ENCODE data around the gene C16orf89. TPM values are rescaled to one million over a fixed set of nuclear protein-coding genes. Genes with fewer than 3 reads are reported as not detected.

C16orf89 gene
- total RNA-seq, 8 experiments from 2014 or later: 0.33 to 34.3 (median 1.7) TPM

DNA sequence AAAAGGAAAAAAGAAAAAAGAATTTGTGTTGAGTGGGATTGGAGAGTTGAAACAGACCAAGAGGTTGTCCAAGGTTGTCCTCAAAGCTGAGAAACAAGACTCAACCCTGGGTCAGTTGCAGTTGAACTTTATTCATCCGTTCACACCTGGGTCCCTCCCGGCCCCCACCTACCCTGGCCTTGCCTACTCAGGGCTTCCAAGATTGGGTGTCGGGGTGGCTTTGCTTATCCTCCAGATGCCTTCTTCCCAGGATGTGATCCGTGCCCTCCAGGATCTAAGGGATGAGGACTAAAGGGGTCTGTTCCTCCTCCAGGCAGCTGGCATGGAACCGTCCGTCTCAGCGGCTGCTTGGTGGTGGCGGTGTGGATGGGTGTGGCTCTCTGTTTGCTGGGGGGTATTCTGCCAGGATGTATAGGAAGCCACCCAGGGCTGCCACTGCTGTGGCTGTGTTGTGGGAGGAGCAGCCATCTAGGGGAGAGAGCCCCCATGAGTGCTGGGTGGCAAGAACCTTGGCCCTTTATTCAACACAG is 21.7 kb downstream of the C16orf89 start:
- no peak for ATAC-seq (replicated peaks in 6 of 8)
- in situ Hi-C loops (cut with MboI; ENCODE audit: low pct_unique_long_range_greater_than_20kb in 2 of 9, low sequenced_read_pairs in 9 of 9, unreplicated experiment in 9 of 9): no loop called here
- WGBS, 10 experiments: 40 to 94% (median 63%) methylated on average over 1 to 6 of the region's 8 CpGs; no CpG with 5 or more reads in 4 of the 10 experiments

DNA sequence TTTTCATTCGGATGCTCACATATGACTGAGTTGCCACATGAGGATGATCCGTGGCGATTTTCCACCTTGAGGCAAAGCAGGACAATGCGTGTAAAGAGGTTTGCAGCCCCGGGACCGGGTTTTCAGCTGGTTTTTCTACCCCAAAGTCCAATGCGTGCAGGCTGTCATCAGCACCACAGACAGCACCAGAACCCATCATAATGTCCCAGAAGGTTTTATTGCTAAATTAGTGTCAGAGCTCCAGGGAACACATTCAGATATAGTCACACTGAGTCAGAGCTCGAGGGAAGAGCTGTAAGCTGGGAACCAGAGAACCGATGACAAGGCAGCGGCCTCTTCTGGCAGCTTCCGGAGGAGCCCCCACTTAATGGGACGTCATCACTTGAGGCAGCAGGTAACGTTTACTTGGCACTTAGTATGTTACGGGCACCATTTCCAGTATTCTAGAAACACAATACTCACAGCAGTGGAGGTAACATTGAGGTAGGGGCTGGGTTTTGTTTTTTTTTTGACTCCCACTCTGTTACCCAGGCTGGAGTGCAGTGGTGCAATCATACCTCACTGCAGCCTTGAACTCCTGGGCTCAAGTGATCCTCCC is 23.1 kb downstream of the C16orf89 start:
- Histone ChIP-seq H3K27ac (no peak overlapping the region), H3K4me3 (no peak overlapping the region), H3K4me1 (replicated peaks in 1 of 2) (no peaks in the 10 kb centered on the region)
- peak in 2 of 8 experiments; percentile 20 to 31 for ATAC-seq (replicated peaks in 6 of 8)
- in situ Hi-C loops (cut with MboI; ENCODE audit: low pct_unique_long_range_greater_than_20kb in 2 of 9, low sequenced_read_pairs in 9 of 9, unreplicated experiment in 9 of 9): no loop called here
- 20 to 100% (median 60%) methylated on average over 1 to 10 of the region's 14 CpGs; no CpG with 5 or more reads in 1 of the 10 experiments for WGBS, 10 experiments

More for the DNA sequence above, 21.7 kb downstream of the C16orf89 start:
- Histone ChIP-seq H3K4me3 (no peak overlapping the region), H3K27ac (no peak overlapping the region), H3K4me1 (replicated peaks in 1 of 2) (no peaks in the 10 kb centered on the region)

- no peak for ATAC-seq (replicated peaks in 6 of 8)
- no peak overlapping the region for H3K27ac ChIP-seq
Measured at GRCh38 chr16:5041600-5042133, 24.1 kb downstream of the C16orf89 start.

GRCh38 chr16:5040451-5040850 is 25.3 kb downstream of the C16orf89 start:
- no peak for ATAC-seq (replicated peaks in 6 of 8)
- Histone ChIP-seq H3K27ac (no peak overlapping the region), H3K4me1 (replicated peaks in 1 of 2) (peaks cover 0 to under 1% of the 10 kb centered on the region in 2 donors), H3K4me3 (no peak overlapping the region)
- 48 to 100% (median 78%) methylated on average over 1 to 6 of the region's 7 CpGs; no CpG with 5 or more reads in 2 of the 10 experiments for WGBS, 10 experiments
- in situ Hi-C loops (cut with MboI; ENCODE audit: low pct_unique_long_range_greater_than_20kb in 2 of 9, low sequenced_read_pairs in 9 of 9, unreplicated experiment in 9 of 9): no loop called here

More at GRCh38 chr16:5041600-5042133, 24.1 kb downstream of the C16orf89 start:
- WGBS, 10 experiments: 57 to 100% (median 73%) methylated on average over 2 to 11 of the region's 12 CpGs; no CpG with 5 or more reads in 1 of the 10 experiments
- H3K4me1 ChIP-seq (replicated peaks in 1 of 2): no peaks in the 10 kb centered on the region
- H3K4me3 ChIP-seq: no peak overlapping the region
- in situ Hi-C loops (cut with MboI; ENCODE audit: low pct_unique_long_range_greater_than_20kb in 2 of 9, low sequenced_read_pairs in 9 of 9, unreplicated experiment in 9 of 9): no loop called here

DNA sequence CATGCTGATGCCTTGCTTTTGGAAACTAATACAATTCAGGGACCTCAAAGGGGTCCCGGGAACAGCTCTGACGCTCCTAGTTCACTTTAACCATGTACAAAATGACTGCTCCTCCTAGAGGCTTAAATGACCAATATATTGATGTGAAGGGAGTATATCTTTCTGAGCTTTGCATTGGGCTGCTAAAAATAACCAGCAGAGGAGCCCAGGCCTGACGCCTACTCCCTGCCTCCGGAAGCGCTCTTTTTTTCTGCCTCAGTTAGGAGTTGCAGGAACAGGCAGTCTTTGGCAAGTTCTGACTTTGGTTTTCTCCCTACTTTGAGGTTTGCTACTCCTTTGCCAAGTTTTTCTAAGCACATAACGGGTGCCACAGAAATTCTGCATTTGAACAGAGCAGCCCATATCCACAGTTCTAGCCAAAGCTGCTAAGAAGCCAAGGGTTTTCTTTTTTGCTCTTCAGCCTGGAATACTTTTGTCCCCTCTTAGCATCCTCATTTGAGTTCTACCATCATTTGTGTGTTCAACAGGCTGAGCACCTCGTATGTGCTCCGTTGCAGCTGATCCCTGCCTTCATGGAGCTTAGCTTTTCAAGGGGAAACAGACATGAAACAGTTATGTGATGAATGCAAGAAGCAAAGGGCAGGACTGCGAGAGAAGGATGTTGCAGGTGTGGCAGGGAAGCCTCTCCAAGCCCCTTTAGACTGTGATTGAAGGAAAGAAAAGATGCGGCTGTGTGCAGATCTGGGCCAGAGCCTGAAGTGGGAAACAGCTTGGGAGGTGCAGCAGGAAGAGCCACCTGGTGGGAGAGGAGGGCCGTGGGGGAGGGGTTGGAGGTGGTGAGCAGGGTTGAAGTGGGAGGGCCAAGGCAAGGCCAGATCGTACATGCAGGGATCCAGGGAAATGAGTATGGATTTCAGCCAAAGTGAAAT is 29.3 kb downstream of the C16orf89 start:
- in situ Hi-C loops (cut with MboI; ENCODE audit: low pct_unique_long_range_greater_than_20kb in 2 of 9, low sequenced_read_pairs in 9 of 9, unreplicated experiment in 9 of 9): no loop called here
- 20 to 100% (median 64%) methylated on average over 1 to 10 of the region's 12 CpGs for WGBS, 10 experiments
- Histone ChIP-seq H3K4me3 (no peak overlapping the region), H3K27ac (no peak overlapping the region), H3K4me1 (replicated peaks in 1 of 2) (peaks cover 7 to 15% of the 10 kb centered on the region in 2 donors)
- ATAC-seq (replicated peaks in 6 of 8): peak in 1 of 8 experiments; percentile 13

GRCh38 chr16:5035909-5036227 is 29.9 kb downstream of the C16orf89 start:
- Histone ChIP-seq H3K27ac (no peak overlapping the region), H3K4me3 (no peak overlapping the region), H3K4me1 (replicated peaks in 1 of 2) (peaks cover 7 to 15% of the 10 kb centered on the region in 2 donors)
- 0 to 100% (median 85%) methylated on average over 1 of the region's 1 CpG; no CpG with 5 or more reads in 6 of the 10 experiments for WGBS, 10 experiments
- no peak for ATAC-seq (replicated peaks in 6 of 8)
- in situ Hi-C loops (cut with MboI; ENCODE audit: low pct_unique_long_range_greater_than_20kb in 2 of 9, low sequenced_read_pairs in 9 of 9, unreplicated experiment in 9 of 9): no loop called here

DNA sequence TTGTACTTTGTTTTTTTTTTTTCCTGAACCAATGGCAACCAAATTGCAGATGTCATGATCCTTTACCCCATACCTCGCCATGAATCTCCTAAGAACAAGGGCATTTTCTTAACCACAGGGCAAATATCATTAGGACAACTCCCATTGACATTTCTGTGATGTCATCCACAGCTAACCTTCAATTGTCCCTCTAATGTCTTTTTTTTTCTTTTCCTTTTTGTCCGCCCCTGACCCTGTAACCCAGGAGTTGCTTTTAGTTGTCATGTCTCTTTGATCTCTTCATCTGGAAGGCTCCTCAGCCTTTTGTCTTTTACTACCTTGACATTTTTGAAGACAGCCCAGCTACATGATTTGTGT is 31.6 kb downstream of the C16orf89 start:
- H3K27ac ChIP-seq: peak overlapping the region in 1 of 2 donors; percentile 52
- in situ Hi-C loops (cut with MboI; ENCODE audit: low pct_unique_long_range_greater_than_20kb in 2 of 9, low sequenced_read_pairs in 9 of 9, unreplicated experiment in 9 of 9): no loop called here
- 0 to 23% (median 14%) methylated on average over 2 of the region's 2 CpGs; no CpG with 5 or more reads in 1 of the 10 experiments for WGBS, 10 experiments
- H3K4me1 ChIP-seq (replicated peaks in 1 of 2): peaks cover 7 to 15% of the 10 kb centered on the region in 2 donors
- peak overlapping the region; percentile 77 to 89 (median 85) for H3K4me3 ChIP-seq
- peak in 2 of 8 experiments; percentile 5 to 6 for ATAC-seq (replicated peaks in 6 of 8)

- peak within 1 kb of the TSS in 1 of 2 donors; percentile 52 for H3K27ac ChIP-seq
- WGBS, 10 experiments: 0 to 6% (median 3%) methylated on average over 4 to 15 of the region's 104 CpGs; no CpG with 5 or more reads in 3 of the 10 experiments
- in situ Hi-C loops (cut with MboI; ENCODE audit: low pct_unique_long_range_greater_than_20kb in 2 of 9, low sequenced_read_pairs in 9 of 9, unreplicated experiment in 9 of 9): no loop called here
- peak within 1 kb of the TSS; percentile 77 to 89 (median 85) for H3K4me3 ChIP-seq
- ATAC-seq (replicated peaks in 6 of 8): peak; percentile 81 to 95 (median 88)
- H3K4me1 ChIP-seq (replicated peaks in 1 of 2): peaks cover 7 to 15% of the 10 kb centered on the region in 2 donors
Measured at GRCh38 chr16:5033256-5034166, 32.2 kb downstream of the C16orf89 start, which contains the start of gene NAGPA. Gene NAGPA (minus strand): TSS chr16:5033935. CDS start chr16:5033914, 21 bp downstream.

DNA sequence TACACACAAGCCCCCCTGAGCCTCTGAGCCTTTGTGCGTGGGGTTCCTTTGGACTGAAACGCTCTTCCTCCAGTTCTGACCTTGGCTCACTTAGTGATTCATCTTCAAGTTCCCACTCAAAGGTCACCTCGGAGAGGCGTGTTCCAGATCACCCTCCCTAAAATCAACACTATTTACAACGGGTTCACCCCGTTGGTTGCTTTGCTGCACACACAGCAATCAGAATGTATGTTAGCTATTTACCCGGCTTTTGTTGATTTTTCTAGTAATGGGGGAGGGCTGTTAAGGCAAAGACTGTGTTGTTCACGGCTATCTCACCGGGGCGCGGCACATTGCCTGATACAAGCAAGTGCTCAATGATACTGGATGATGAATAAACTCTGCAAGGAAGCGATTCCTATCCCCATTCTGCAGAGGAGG is 33.0 kb downstream of the C16orf89 start:
- Histone ChIP-seq H3K27ac (no peak overlapping the region), H3K4me1 (replicated peaks in 1 of 2) (peaks cover 7 to 15% of the 10 kb centered on the region in 2 donors), H3K4me3 (peak overlapping the region; percentile 77 to 89 (median 85))
- in situ Hi-C loops (cut with MboI; ENCODE audit: low pct_unique_long_range_greater_than_20kb in 2 of 9, low sequenced_read_pairs in 9 of 9, unreplicated experiment in 9 of 9): no loop called here
- WGBS, 10 experiments: 9 to 53% (median 25%) methylated on average over 4 to 10 of the region's 12 CpGs; no CpG with 5 or more reads in 1 of the 10 experiments
- peak in 1 of 8 experiments; percentile 6 for ATAC-seq (replicated peaks in 6 of 8)

DNA sequence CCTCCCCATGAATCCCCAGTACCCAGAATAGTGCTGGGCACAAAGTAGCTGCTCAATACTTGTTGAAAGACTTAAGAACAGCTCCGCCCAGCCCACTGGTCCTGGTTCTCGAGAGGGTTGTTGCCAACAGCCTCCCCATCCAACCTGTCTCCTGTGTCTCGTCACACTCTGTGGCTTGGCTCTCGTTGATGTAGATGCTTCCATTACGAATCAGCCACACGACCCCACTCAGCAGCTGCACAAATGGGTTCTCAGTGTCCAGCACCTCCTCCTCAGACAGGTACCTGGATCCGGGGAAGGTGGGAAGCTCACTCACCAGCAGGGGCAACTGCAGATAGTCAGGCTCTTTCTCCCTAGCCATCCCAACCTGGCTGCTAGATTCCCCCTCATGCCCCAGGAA is 34.2 kb downstream of the C16orf89 start:
- Histone ChIP-seq H3K4me3 (no peak overlapping the region), H3K27ac (no peak overlapping the region)
- 40 to 100% (median 85%) methylated on average over 1 to 7 of the region's 7 CpGs; no CpG with 5 or more reads in 1 of the 10 experiments for WGBS, 10 experiments

GRCh38 chr16:5030251-5030870 is 35.4 kb downstream of the C16orf89 start:
- WGBS, 10 experiments: 40 to 100% (median 79%) methylated on average over 1 to 11 of the region's 12 CpGs; no CpG with 5 or more reads in 4 of the 10 experiments
- in situ Hi-C loops (cut with MboI; ENCODE audit: low pct_unique_long_range_greater_than_20kb in 2 of 9, low sequenced_read_pairs in 9 of 9, unreplicated experiment in 9 of 9): no loop called here
- peaks cover 7 to 14% of the 10 kb centered on the region in 2 donors for H3K4me1 ChIP-seq (replicated peaks in 1 of 2)
- H3K27ac ChIP-seq: no peak overlapping the region
- ATAC-seq (replicated peaks in 6 of 8): no peak
- no peak overlapping the region for H3K4me3 ChIP-seq

More for the DNA sequence above, 34.2 kb downstream of the C16orf89 start:
- peaks cover 7 to 15% of the 10 kb centered on the region in 2 donors for H3K4me1 ChIP-seq (replicated peaks in 1 of 2)
- in situ Hi-C loops (cut with MboI; ENCODE audit: low pct_unique_long_range_greater_than_20kb in 2 of 9, low sequenced_read_pairs in 9 of 9, unreplicated experiment in 9 of 9): no loop called here
- no peak for ATAC-seq (replicated peaks in 6 of 8)

All from motor neuron (in vitro differentiated cells).